Nephron progenitor cell (in vitro differentiated cells): ENCODE measurements around the gene FAT2.

ENCODE experiments used
- DNase-seq: peaks from one replicate; pipeline ENCODE4 v3.0.0; 2021
- H3K27ac Mint-ChIP-seq: 2 replicates; pipeline ENCODE4 v1.8.0; 2021; ENCODE audit warnings: mild to moderate bottlenecking, moderate library complexity, mixed read lengths
- H3K27me3 Mint-ChIP-seq: 2 replicates; pipeline ENCODE4 v1.8.0; 2021; ENCODE audit warnings: mild to moderate bottlenecking, low read depth, mixed read lengths; ENCODE audit not compliant: poor library complexity
- H3K36me3 Mint-ChIP-seq: 2 replicates; pipeline ENCODE4 v1.8.0; 2021; ENCODE audit warnings: low read depth, mixed read lengths
- H3K4me1 Mint-ChIP-seq: 2 replicates; pipeline ENCODE4 v1.8.0; 2021; ENCODE audit warnings: mixed read lengths
- H3K4me3 Mint-ChIP-seq: 2 replicates; pipeline ENCODE4 v1.8.0; 2021; ENCODE audit warnings: mild to moderate bottlenecking, moderate library complexity, mixed read lengths
- H3K9me3 Mint-ChIP-seq: 2 replicates; pipeline ENCODE4 v1.8.0; 2021; ENCODE audit warnings: mild to moderate bottlenecking, moderate library complexity, mixed read lengths
- TF ChIP-seq, protein P1 (sequence below): fragments of 200-600 bp; sonication (generic); IDR thresholded peaks from 2 replicates; pipeline ENCODE4 v1.5.0; 2021; ENCODE audit warnings: antibody characterized with exemption

FAT2 gene

DNA sequence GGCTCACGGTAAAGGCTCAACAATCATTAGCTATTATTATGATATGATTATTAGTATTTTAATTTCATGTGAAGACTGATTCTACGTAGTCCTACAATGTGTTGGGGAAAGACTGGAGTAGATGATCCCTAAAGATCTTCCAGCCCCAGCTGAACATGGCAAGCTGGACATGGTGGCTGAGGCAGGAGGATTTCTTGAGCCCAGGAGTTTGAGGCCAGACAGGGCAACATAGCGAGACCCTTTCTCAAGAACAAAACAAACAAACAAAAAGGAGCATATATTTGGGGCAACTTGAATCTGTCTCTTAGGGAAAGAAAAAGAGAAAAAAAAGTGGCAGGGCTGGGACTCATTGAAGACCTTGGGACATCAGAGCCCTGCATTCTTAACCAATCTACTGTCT lies 16.2 kb upstream of the FAT2 start:
- H3K27me3 Mint-ChIP-seq, result peaks cover 10% of the 10 kb centered on the region

DNA sequence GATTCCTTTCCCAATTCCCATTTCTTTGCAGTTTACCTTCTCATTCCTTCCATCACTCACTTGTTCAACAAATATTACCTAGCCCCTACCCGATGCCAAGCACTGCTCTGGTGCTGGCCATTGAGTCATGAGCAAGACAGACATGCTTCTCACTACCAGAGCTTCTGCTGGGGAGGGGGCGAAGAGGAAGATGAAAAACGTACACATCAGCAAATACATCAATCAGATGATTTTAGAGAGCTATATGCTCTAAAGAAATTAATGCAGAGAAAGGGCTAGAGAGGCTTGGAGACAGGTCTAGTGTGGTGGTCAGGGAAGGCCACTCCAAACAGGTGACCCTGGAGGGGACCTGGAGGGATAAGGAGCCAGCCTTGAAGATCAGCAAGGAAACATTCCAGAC lies 14.4 kb upstream of the FAT2 start:
- DNase-seq, result no peak
- Mint-ChIP-seq H3K9me3 (no peaks in the 10 kb centered on the region), H3K4me3 (no peak overlapping the region), H3K27me3 (peaks cover 16% of the 10 kb centered on the region), H3K36me3 (no peaks in the 10 kb centered on the region), H3K27ac (no peak overlapping the region), H3K4me1 (no peaks in the 10 kb centered on the region)
- TF ChIP-seq, protein P1, sequence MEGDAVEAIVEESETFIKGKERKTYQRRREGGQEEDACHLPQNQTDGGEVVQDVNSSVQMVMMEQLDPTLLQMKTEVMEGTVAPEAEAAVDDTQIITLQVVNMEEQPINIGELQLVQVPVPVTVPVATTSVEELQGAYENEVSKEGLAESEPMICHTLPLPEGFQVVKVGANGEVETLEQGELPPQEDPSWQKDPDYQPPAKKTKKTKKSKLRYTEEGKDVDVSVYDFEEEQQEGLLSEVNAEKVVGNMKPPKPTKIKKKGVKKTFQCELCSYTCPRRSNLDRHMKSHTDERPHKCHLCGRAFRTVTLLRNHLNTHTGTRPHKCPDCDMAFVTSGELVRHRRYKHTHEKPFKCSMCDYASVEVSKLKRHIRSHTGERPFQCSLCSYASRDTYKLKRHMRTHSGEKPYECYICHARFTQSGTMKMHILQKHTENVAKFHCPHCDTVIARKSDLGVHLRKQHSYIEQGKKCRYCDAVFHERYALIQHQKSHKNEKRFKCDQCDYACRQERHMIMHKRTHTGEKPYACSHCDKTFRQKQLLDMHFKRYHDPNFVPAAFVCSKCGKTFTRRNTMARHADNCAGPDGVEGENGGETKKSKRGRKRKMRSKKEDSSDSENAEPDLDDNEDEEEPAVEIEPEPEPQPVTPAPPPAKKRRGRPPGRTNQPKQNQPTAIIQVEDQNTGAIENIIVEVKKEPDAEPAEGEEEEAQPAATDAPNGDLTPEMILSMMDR, result no peak

More for the DNA sequence above, 16.2 kb upstream of the FAT2 start:
- Mint-ChIP-seq H3K36me3 (no peaks in the 10 kb centered on the region), H3K9me3 (no peaks in the 10 kb centered on the region), H3K27ac (no peak overlapping the region), H3K4me3 (no peak overlapping the region), H3K4me1 (peaks cover 3% of the 10 kb centered on the region)
- TF ChIP-seq, protein P1, result no peak
- DNase-seq, result no peak

DNA sequence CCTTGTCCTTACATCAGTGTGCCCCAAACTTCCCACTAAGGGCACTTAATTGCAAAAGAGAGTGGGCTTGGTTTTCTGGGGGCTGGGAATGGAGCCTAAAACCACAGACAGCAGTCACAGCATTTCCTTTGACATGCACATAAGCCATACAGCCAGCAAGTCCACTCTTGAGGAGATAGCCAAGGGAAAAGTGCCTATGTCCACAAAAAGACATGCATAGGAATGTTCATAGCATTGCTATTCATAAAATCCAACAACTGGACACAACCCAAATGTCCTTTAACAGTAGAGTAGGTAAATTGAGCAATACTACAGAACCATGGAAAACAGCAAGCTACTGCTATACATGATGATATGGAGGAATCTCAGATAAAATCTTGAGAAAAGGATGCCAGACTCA lies 11.7 kb upstream of the FAT2 start:
- H3K27me3 Mint-ChIP-seq, result peaks cover 27% of the 10 kb centered on the region
- H3K9me3 Mint-ChIP-seq, result no peaks in the 10 kb centered on the region
- H3K36me3 Mint-ChIP-seq, result no peaks in the 10 kb centered on the region
- peaks cover 5% of the 10 kb centered on the region for H3K4me1 Mint-ChIP-seq
- no peak overlapping the region for H3K4me3 Mint-ChIP-seq
- DNase-seq, result no peak
- no peak overlapping the region for H3K27ac Mint-ChIP-seq
- TF ChIP-seq, protein P1, result no peak

DNA sequence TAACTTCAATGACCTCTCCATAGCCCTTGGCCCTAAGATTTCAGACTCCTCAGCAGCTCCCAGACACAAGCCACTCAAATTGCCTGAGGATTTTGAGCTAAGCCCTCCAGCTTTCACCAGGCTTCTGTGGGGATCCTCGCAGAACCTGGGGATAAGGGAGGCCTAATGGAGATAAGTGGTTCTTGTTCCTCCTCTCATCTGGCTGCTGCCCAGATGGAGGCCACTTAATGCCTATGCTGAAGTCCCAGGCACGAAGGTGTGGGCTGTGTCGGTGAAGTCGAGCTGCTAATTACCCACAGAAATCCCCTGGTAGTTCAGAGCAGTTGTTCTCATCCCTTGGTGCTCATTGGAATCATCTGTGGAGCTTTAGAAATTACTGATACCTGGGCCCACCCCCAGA lies 10.3 kb upstream of the FAT2 start:
- no peaks in the 10 kb centered on the region for H3K9me3 Mint-ChIP-seq
- no peak for DNase-seq
- H3K4me3 Mint-ChIP-seq, result no peak overlapping the region
- H3K36me3 Mint-ChIP-seq, result no peaks in the 10 kb centered on the region
- no peak overlapping the region for H3K27ac Mint-ChIP-seq
- TF ChIP-seq, protein P1, result no peak
- H3K27me3 Mint-ChIP-seq, result peaks cover 27% of the 10 kb centered on the region
- H3K4me1 Mint-ChIP-seq, result peaks cover 19% of the 10 kb centered on the region

DNA sequence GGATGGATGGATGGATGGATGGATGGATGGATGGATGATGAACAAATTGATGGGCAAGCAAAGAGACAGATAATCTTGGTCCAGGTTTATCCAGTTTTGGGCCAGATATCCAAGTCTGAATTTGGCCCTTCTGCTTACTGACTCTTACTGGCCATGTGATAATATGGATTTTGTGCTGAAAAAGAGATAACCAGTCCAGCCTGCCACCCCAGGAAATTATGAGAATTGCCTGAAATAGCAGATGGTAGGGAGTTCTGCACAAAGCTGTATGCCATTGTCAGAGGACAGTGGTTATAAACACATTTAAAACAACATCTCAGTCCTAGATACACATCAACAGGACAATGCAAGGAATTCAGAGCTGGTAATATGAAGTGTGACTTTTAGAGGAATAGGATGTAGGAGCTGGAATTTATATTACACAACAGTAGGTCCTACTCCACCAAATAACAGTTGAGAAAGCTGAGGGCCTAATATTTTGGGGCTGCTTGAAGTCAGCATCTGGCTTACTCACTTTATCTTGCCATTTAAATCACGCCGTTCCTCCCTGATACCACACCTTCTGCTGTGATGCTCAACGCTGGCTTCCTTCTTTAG lies 9.0 kb upstream of the FAT2 start:
- peaks cover 26% of the 10 kb centered on the region for H3K27me3 Mint-ChIP-seq
- no peak overlapping the region for H3K4me3 Mint-ChIP-seq
- TF ChIP-seq, protein P1, result no peak
- no peak for DNase-seq
- H3K36me3 Mint-ChIP-seq, result no peaks in the 10 kb centered on the region
- no peaks in the 10 kb centered on the region for H3K9me3 Mint-ChIP-seq
- no peak overlapping the region for H3K27ac Mint-ChIP-seq
- peaks cover 21% of the 10 kb centered on the region for H3K4me1 Mint-ChIP-seq

DNA sequence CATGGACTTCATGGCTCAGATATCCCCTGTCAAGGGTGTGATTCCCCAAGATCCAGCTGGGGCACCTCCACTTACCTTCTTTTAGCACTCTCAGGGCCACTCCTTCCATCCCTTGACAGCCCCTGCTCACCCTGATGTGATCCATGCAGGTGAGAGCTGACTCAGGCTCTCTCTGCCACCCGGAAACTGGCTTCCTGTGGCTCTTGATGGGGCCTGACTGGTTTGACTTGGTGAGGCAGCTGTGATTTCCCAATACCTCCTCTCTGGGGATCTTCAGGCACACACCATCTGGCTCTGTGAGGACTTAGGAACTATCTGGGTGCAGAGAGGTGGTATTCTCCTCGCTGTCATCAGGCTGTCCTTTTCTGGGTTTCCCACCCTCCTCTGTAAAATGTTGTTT lies 7.9 kb upstream of the FAT2 start:
- no peaks in the 10 kb centered on the region for H3K36me3 Mint-ChIP-seq
- no peak overlapping the region for H3K4me3 Mint-ChIP-seq
- no peak for DNase-seq
- H3K27me3 Mint-ChIP-seq, result peaks cover 18% of the 10 kb centered on the region
- TF ChIP-seq, protein P1, result no peak
- H3K27ac Mint-ChIP-seq, result no peak overlapping the region
- peaks cover 33% of the 10 kb centered on the region for H3K4me1 Mint-ChIP-seq
- no peaks in the 10 kb centered on the region for H3K9me3 Mint-ChIP-seq
